Peyer's patch (tissue), 4 donors: ENCODE data around the gene APOBEC3H. TPM values are rescaled to one million over a fixed set of nuclear protein-coding genes. Genes with fewer than 3 reads are reported as not detected.
"Not testable (repeated sequence)": the region's sequence is repeated elsewhere in the genome, so short reads cannot be mapped to it uniquely, and the experiment has no call there.

Source experiments
- DNase-seq, 3 donors: peaks; one replicate each; pipeline ENCODE4 v3.0.0-alpha.2; 2017 to 2019
- H3K27ac ChIP-seq, 4 donors: fragments of 200-600 bp; sonication (generic); one replicate each; pipeline ENCODE4 v1.5.1; 2016 to 2019
- H3K27me3 ChIP-seq, 2 donors: fragments of 200-600 bp; sonication (generic); one replicate each; pipeline ENCODE4 v1.5.1; 2019
- H3K36me3 ChIP-seq, 3 donors: fragments of 200-600 bp; sonication (generic); one replicate each; pipeline ENCODE4 v1.5.1; 2016 to 2019
- H3K4me1 ChIP-seq, 4 donors: fragments of 200-600 bp; sonication (generic); one replicate each; pipeline ENCODE4 v1.5.1; 2016 to 2019
- H3K4me3 ChIP-seq, 4 donors: fragments of 200-600 bp; sonication (generic); 1 replicate in 3 of 4; 2 replicates in 1 of 4; pipeline ENCODE4 v1.5.1; 2016 to 2019; ENCODE audit warnings: mild to moderate bottlenecking in 1 of 4
- H3K9me3 ChIP-seq, 4 donors: fragments of 200-600 bp; sonication (generic); one replicate each; pipeline ENCODE4 v1.5.1; 2016 to 2019; ENCODE audit warnings: mild to moderate bottlenecking in 1 of 4
- CTCF ChIP-seq, 6 experiments: fragments of 450-650 bp in 4 of 6; fragments of 200-600 bp in 2 of 6; sonication (generic) in 1 of 6; IDR thresholded peaks; one replicate each; pipeline ENCODE4 v1.5.1; 2017 to 2019; ENCODE audit warnings: antibody characterized with exemption in 6 of 6, mild to moderate bottlenecking in 3 of 6, moderate library complexity in 1 of 6
- POLR2A ChIP-seq, 2 donors: fragments of 450-650 bp; IDR thresholded peaks; one replicate each; pipeline ENCODE4 v1.5.1; 2017; ENCODE audit warnings: antibody characterized with exemption in 2 of 2, mild to moderate bottlenecking in 2 of 2, moderate library complexity in 2 of 2
- total RNA-seq, 4 donors: library from RNA; depleted of rRNA; stranded (reverse); fragments of >200 nt; gene quantifications; one replicate each; pipeline ENCODE4 v1.1.0, GENCODE V29; 2016

The APOBEC3H gene
- not detected for total RNA-seq

GRCh38 chr22:39097098-39098020, at the start of gene APOBEC3H:
Gene APOBEC3H, plus strand, starts transcription at chr22:39097244. Its CDS starts 3,035 bp downstream, at chr22:39100279.
- H3K27me3 ChIP-seq: no peaks in the 10 kb centered on the region
- TF ChIP-seq POLR2A (IDR thresholded peaks at IDR 0.05) (no peak), CTCF (IDR thresholded peaks at IDR 0.05) (no peak)
- H3K36me3 ChIP-seq: no peaks in the 10 kb centered on the region
- peak within 1 kb of the TSS in 1 of 4 donors; percentile 6 for H3K4me3 ChIP-seq
- peak in 2 of 3 donors; percentile 32 to 63 for DNase-seq
- H3K27ac ChIP-seq: peak within 1 kb of the TSS; percentile 23 to 69 (median 57)
- peaks cover 0 to 29% (median 0%) of the 10 kb centered on the region in 4 donors for H3K4me1 ChIP-seq
- H3K9me3 ChIP-seq: no peaks in the 10 kb centered on the region

GRCh38 chr22:39049486-39049885, 47.6 kb upstream of the APOBEC3H start:
- H3K27me3 ChIP-seq, H3K4me1 ChIP-seq, H3K9me3 ChIP-seq, H3K27ac ChIP-seq, H3K4me3 ChIP-seq, H3K36me3 ChIP-seq, DNase-seq: not testable (repeated sequence)

- H3K9me3 ChIP-seq, DNase-seq, H3K4me3 ChIP-seq, H3K4me1 ChIP-seq, H3K36me3 ChIP-seq, H3K27me3 ChIP-seq, H3K27ac ChIP-seq: not testable (repeated sequence)
Observed at GRCh38 chr22:39051844-39052495, 45.1 kb upstream of the APOBEC3H start.

GRCh38 chr22:39055658-39056057, 41.4 kb upstream of the APOBEC3H start:
- Histone ChIP-seq H3K4me3 (no peak overlapping the region), H3K9me3 (no peaks in the 10 kb centered on the region), H3K4me1 (no peaks in the 10 kb centered on the region), H3K36me3 (no peaks in the 10 kb centered on the region), H3K27me3 (no peaks in the 10 kb centered on the region), H3K27ac (no peak overlapping the region)
- DNase-seq: no peak
- TF ChIP-seq CTCF (IDR thresholded peaks at IDR 0.05) (no peak), POLR2A (IDR thresholded peaks at IDR 0.05) (no peak)

- peak overlapping the region in 1 of 4 donors; percentile 55 for H3K27ac ChIP-seq
- H3K4me1 ChIP-seq: not testable (repeated sequence)
Observed at GRCh38 chr22:39061290-39061689, 35.8 kb upstream of the APOBEC3H start.

GRCh38 chr22:39061951-39062350, 35.1 kb upstream of the APOBEC3H start:
- not testable (repeated sequence) for H3K27me3 ChIP-seq, DNase-seq, H3K4me3 ChIP-seq, H3K4me1 ChIP-seq, H3K36me3 ChIP-seq, H3K9me3 ChIP-seq
- peak overlapping the region in 1 of 4 donors; percentile 78 for H3K27ac ChIP-seq

More at GRCh38 chr22:39061290-39061689, 35.8 kb upstream of the APOBEC3H start:
- peak in 1 of 3 donors; percentile 60 for DNase-seq
- not testable (repeated sequence) for H3K9me3 ChIP-seq, H3K4me3 ChIP-seq, H3K27me3 ChIP-seq, H3K36me3 ChIP-seq

GRCh38 chr22:39063904-39064303, 33.1 kb upstream of the APOBEC3H start:
- H3K4me1 ChIP-seq, H3K27me3 ChIP-seq, H3K36me3 ChIP-seq, H3K9me3 ChIP-seq, H3K4me3 ChIP-seq: not testable (repeated sequence)
- peak overlapping the region in 2 of 4 donors; percentile 47 to 78 for H3K27ac ChIP-seq
- DNase-seq: peak in 1 of 3 donors; percentile 41

- H3K36me3 ChIP-seq, H3K27me3 ChIP-seq, DNase-seq, H3K9me3 ChIP-seq, H3K4me1 ChIP-seq: not testable (repeated sequence)
- Histone ChIP-seq H3K27ac (peak overlapping the region in 2 of 4 donors; percentile 59 to 78), H3K4me3 (peak overlapping the region in 2 of 4 donors; percentile 5 to 18)
Observed at GRCh38 chr22:39066442-39067276, 30.4 kb upstream of the APOBEC3H start.
